WTC11 (cell line): ENCODE data around the gene PITX1.

Source experiments
- ATF1 ChIP-seq: sonication (generic); formaldehyde crosslinking; IDR thresholded peaks from 2 replicates; pipeline ENCODE4 v1.8.1; 2023; ENCODE audit warnings: mild to moderate bottlenecking, moderate library complexity, missing genetic modification reagents
- CREB1 ChIP-seq: sonication (generic); formaldehyde crosslinking; IDR thresholded peaks from 2 replicates; pipeline ENCODE4 v1.8.0; 2023; ENCODE audit warnings: mild to moderate bottlenecking, missing genetic modification reagents
- ELF4 ChIP-seq: sonication (generic); formaldehyde crosslinking; IDR thresholded peaks from 2 replicates; pipeline ENCODE4 v1.8.1; 2022; ENCODE audit warnings: low read depth, mild to moderate bottlenecking, moderate library complexity, missing genetic modification reagents
- FOXJ3 ChIP-seq: sonication (generic); formaldehyde crosslinking; IDR thresholded peaks from 2 replicates; pipeline ENCODE4 v1.9.0; 2021; ENCODE audit warnings: missing genetic modification reagents, mild to moderate bottlenecking, borderline replicate concordance
- RELA ChIP-seq: sonication (generic); formaldehyde crosslinking; IDR thresholded peaks from 2 replicates; pipeline ENCODE4 v1.8.1; 2022; ENCODE audit warnings: missing genetic modification reagents, mild to moderate bottlenecking, borderline replicate concordance
- TF ChIP-seq, protein P1 (sequence below): sonication (generic); formaldehyde crosslinking; IDR thresholded peaks from 2 replicates; pipeline ENCODE4 v1.8.1; 2023; ENCODE audit warnings: mild to moderate bottlenecking, missing genetic modification reagents, moderate library complexity
- TF ChIP-seq, protein P2 (sequence below): fragments of 200-600 bp; IDR thresholded peaks from 2 replicates; pipeline ENCODE4 v1.8.0; 2022; ENCODE audit warnings: antibody characterized with exemption
- TF ChIP-seq, protein P3 (sequence below): sonication (generic); formaldehyde crosslinking; IDR thresholded peaks from 2 replicates; pipeline ENCODE4 v1.8.1; 2023; ENCODE audit warnings: mild to moderate bottlenecking, moderate library complexity, missing genetic modification reagents
- TF ChIP-seq, protein P4 (sequence below): sonication (generic); formaldehyde crosslinking; IDR thresholded peaks from 2 replicates; pipeline ENCODE4 v1.8.1; 2022; ENCODE audit warnings: mild to moderate bottlenecking, moderate library complexity, missing genetic modification reagents
- TF ChIP-seq, protein P5 (sequence below): sonication (generic); formaldehyde crosslinking; IDR thresholded peaks from 2 replicates; pipeline ENCODE4 v1.8.0; 2022; ENCODE audit warnings: mild to moderate bottlenecking, missing genetic modification reagents

GRCh38 chr5:135065306-135066265, 31.6 kb upstream of the PITX1 start:
- TF ChIP-seq, protein P1, sequence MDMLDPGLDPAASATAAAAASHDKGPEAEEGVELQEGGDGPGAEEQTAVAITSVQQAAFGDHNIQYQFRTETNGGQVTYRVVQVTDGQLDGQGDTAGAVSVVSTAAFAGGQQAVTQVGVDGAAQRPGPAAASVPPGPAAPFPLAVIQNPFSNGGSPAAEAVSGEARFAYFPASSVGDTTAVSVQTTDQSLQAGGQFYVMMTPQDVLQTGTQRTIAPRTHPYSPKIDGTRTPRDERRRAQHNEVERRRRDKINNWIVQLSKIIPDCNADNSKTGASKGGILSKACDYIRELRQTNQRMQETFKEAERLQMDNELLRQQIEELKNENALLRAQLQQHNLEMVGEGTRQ: no peak
- TF ChIP-seq, protein P2, sequence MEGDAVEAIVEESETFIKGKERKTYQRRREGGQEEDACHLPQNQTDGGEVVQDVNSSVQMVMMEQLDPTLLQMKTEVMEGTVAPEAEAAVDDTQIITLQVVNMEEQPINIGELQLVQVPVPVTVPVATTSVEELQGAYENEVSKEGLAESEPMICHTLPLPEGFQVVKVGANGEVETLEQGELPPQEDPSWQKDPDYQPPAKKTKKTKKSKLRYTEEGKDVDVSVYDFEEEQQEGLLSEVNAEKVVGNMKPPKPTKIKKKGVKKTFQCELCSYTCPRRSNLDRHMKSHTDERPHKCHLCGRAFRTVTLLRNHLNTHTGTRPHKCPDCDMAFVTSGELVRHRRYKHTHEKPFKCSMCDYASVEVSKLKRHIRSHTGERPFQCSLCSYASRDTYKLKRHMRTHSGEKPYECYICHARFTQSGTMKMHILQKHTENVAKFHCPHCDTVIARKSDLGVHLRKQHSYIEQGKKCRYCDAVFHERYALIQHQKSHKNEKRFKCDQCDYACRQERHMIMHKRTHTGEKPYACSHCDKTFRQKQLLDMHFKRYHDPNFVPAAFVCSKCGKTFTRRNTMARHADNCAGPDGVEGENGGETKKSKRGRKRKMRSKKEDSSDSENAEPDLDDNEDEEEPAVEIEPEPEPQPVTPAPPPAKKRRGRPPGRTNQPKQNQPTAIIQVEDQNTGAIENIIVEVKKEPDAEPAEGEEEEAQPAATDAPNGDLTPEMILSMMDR: no peak
- TF ChIP-seq ATF1 (no peak), CREB1 (CRISPR knock-in tag) (no peak), ELF4 (CRISPR knock-in tag) (no peak), FOXJ3 (CRISPR knock-in tag) (no peak), RELA (CRISPR knock-in tag) (no peak)
- TF ChIP-seq, protein P3, sequence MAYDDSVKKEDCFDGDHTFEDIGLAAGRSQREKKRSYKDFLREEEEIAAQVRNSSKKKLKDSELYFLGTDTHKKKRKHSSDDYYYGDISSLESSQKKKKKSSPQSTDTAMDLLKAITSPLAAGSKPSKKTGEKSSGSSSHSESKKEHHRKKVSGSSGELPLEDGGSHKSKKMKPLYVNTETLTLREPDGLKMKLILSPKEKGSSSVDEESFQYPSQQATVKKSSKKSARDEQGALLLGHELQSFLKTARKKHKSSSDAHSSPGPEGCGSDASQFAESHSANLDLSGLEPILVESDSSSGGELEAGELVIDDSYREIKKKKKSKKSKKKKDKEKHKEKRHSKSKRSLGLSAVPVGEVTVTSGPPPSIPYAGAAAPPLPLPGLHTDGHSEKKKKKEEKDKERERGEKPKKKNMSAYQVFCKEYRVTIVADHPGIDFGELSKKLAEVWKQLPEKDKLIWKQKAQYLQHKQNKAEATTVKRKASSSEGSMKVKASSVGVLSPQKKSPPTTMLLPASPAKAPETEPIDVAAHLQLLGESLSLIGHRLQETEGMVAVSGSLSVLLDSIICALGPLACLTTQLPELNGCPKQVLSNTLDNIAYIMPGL (CRISPR knock-in tag): no peak
- TF ChIP-seq, protein P4, sequence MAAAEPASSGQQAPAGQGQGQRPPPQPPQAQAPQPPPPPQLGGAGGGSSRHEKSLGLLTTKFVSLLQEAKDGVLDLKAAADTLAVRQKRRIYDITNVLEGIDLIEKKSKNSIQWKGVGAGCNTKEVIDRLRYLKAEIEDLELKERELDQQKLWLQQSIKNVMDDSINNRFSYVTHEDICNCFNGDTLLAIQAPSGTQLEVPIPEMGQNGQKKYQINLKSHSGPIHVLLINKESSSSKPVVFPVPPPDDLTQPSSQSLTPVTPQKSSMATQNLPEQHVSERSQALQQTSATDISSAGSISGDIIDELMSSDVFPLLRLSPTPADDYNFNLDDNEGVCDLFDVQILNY (CRISPR knock-in tag): no peak
- TF ChIP-seq, protein P5, sequence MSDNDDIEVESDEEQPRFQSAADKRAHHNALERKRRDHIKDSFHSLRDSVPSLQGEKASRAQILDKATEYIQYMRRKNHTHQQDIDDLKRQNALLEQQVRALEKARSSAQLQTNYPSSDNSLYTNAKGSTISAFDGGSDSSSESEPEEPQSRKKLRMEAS (CRISPR knock-in tag): no peak
